GM18861 (cell line): ENCODE results near the gene HOXD9.

Experiments used
- ATAC-seq: cut with Tn5 transposase; IDR thresholded peaks from one replicate; pipeline ENCODE4 v1.9.1; 2021; ENCODE audit not compliant: unreplicated experiment

HOXD9 gene

DNA sequence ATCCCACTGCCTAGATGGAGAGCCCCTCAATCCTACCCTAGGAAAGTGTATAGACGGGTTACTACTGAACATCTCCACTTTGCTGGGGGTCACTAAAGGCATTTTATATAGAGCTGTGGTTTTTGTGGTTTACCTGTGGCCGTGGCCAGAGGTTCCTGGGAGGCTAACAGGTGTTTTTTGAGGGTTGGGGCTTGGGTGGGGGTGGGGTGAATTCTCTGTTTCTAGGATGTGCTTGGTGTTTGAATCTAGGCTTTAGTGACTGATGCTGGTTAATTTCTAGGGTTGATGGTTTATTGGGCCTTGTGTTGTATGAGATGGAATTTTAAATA lies 14.7 kb downstream of the HOXD9 start:
- ATAC-seq = no peak

DNA sequence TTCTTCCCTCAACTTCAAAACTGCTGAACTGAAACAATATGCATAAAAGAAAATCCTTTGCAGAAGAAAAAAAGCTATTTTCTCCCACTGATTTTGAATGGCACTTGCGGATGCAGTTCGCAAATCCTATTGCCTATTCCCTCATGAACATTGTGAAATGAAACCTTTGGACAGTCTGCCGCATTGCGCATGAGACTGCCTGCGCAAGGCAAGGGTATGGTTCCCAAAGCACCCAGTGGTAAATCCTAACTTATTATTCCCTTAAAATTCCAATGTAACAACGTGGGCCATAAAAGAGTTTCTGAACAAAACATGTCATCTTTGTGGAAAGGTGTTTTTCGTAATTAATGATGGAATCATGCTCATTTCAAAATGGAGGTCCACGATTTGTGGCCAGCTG lies 15.4 kb downstream of the HOXD9 start:
- ATAC-seq = no peak

DNA sequence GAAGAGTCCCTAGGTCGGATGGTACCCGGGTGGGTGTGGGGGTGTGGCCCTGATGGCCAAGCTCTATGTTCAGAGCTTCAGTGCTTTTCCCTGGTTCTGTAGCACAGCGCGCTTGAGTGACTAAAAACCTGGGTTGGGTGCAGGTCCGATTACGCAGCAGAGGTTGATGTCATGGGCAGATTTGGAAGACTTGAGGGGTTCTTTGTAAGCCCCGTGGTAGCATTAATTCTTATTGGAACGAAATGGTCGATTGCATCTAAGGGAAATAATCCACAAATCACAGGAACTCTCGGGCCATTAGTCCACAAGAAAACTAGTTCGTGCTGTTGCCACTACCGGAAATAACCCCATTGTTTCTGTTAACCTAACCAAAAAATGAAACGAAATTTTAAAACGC lies 16.0 kb downstream of the HOXD9 start:
- ATAC-seq = no peak

DNA sequence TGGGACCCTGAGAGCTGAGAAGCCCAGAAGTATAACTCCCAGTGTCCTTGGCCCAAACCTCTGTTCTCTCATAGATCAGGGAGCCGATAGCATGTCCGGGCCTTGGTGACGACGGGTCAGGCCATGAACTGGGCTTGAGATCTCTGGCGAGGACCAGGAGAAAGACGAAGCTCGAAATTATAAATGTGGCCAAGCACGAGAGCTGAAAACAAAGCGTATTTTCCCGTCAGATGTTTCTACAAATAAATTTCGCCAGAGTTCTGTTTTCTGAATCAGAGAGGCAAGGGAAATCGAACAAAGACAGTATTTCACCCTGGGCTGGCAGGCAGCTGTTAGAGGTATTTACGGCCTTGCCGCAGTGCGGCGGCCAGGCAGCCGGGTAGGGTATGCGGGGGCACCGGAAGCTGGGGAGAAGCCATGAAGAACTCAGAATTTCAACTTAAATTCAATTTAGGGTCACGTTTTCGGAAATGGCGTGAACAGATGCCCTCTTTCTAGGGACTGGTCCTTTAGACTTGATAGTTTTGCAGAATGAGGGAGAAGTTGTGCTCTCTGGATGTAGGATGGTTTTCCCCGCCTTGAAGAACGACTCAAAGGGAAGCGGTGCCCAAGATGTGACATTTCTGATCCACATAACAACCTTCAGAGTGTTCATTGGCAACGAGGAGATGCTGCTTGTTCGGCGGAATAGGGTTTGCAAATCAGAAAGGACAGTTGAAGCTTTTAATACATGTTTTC lies 16.6 kb downstream of the HOXD9 start:
- no peak for ATAC-seq

DNA sequence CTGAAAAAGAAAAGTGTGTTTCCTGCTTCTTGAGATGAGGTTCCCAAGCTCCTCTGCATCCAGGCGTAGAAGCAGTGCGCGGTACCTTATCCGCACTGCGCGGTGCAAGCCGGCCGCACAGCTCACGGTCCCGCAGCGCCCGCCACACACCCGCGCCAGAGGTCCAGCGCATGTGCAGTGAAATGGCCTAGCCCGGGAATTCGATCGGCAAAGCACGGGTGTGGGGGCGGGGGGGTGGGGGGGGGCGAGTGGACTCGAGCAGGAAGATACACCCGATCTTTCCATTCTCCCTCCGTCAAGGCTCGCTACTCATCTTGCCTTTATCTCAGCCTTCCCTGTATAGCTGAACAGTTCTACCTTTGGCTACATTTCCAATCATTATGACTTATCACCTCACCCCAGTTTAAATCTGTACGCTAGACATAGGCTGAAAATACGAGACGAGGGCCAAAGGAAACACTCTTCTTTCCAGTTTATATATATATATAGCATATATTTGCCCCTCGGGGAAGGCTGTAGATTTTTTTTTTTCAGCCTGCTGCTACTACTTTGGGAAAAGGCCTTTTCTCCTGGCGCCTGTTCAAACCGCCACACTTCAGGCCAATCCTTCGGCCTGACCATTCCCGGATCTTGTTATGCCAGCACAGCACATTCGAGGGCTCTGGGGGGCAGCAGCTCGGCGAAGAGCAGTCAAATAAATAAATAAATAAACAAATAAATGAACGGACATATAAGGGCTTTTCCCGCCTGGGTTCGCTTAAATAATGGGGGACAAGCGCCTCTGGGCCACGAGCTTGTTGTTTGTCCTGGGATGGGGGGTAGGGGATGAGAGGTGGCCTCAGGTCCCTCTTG lies 17.4 kb downstream of the HOXD9 start:
- ATAC-seq = no peak

DNA sequence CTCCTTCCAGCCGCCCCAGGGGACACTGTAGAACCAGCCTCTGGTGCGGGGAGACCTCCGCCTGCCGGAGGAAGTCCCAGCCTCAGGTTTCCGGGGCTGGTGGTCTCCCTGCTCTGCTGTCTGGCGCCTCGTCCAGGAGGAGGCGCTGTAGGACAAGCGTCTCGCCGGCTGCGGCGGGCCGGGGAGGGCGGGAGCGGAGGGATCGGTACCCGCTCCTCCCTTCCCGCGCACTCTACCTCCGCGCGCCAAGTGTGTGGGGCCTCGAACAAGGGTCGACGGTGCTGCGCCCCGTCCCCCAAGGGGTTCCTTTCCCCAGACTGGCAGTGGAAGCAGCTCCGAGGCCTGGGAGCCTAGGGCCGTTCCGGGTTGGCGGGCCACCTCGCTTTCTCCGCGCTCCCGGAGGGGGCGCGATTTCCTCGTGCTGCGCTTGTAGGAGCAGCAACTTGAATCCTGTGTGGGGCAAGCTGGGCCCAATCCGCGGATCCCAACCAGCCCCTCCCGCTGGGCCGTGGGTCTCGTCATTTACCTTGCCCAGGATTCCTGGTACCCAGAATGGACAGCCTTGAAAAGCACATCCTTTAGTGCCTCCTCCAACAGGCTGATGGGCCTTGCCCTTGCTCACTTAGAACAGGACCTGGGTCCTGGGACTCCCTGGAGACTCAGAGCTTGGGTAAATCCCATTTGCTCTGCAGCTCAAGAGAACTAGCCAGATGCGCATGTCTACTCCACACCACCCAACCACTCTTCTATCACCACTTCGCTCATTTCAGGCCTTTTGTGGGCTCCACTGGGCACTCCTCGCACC lies 18.2 kb downstream of the HOXD9 start:
- peak; percentile 84 for ATAC-seq

DNA sequence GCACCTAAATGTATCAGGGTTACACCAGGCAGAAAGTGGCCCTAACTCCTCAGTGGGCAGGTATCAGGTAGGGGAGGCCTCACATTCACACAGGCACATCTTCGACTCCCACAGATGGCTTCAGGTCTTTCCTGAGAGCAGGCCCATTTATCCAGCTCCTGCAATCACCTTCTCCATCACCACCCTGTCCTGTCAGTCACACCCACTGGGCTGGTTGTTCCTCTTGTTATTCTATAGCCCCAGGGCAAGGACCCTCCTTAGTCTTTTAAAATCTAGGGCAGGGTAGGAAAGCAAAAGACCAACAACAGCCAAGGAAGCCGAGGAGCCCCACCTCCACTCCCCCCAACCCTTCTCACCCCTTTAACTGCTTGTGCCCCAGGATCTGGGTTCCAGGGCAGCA lies 19.8 kb downstream of the HOXD9 start:
- no peak for ATAC-seq

DNA sequence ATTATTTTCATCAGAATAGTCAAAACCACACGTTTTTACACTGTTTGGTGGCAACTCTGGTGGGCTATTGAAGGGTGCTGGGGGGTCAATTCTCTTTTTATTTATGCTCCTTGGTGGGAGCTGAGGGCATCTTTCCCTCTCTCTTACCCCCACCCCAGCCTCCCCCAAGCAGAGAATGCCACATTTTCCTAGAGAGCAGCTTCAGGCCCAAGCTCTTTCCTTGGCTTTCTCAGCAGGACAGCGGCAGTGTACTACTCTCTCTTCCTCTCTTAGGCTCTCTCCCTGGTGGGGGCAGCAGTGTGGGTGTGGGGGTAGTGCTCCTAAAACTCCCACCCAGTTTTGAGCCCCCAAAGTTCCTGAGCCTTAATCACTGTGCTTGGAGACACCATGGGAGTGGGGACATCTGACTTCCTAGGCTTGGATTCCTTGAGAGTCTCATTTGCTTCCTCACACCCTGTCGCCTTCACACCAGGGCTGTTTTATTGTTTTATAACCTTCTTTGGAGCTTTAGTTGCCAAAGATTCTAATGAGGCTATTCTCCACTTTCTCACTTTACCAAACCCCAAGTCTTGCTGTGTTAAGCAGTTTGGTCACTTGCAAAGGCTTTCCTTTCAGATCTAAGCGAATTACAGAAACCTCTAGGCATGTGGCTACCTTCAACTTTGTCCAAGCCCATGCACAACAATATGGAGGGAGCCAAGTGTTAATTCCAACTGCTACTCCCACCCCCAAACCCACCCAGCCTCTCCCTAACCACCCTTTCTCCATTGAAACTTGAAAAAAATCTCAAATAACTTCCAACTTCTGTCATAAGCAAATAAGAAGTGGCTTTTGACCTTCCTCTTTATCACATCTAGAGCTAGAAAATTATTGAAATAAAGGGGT lies 22.8 kb downstream of the HOXD9 start:
- no peak for ATAC-seq

DNA sequence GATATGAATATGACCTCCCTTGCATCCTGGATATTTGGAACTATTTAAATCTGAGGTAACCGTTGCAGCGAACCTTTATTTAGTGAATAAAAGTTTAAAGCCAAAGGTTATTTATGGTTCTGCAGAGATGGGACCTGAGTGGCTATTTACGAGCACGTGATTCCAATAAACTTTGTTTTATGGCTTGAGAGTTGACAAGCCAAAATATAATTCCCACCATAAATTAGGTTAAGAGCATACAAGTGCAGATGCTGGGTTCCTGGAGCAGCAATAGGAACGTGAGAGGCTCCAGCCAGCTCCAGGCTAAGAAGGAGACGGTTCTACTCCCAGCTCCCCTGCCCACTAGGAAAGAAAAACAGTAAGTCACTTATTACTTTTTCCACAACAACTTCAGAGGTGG lies 23.6 kb downstream of the HOXD9 start:
- ATAC-seq = no peak

DNA sequence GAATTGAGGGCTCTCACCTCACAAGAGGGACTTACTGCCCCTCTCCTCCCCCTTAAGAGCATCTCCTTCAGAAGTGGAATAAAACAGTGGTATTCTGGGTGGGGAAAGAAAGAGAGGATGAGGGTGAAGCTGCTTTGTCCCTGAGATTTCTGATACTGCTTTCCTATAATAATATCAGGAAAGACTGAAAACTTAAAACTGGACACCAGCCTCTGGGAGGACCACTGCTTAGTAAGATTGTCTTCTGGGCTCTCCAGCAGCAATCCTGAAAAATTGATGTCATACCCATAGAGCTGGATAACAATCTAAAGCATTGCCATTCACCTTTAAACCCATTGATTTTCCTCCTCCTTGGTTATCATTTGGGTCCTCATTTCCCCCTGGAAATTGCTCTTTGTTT lies 24.1 kb downstream of the HOXD9 start:
- ATAC-seq = no peak

DNA sequence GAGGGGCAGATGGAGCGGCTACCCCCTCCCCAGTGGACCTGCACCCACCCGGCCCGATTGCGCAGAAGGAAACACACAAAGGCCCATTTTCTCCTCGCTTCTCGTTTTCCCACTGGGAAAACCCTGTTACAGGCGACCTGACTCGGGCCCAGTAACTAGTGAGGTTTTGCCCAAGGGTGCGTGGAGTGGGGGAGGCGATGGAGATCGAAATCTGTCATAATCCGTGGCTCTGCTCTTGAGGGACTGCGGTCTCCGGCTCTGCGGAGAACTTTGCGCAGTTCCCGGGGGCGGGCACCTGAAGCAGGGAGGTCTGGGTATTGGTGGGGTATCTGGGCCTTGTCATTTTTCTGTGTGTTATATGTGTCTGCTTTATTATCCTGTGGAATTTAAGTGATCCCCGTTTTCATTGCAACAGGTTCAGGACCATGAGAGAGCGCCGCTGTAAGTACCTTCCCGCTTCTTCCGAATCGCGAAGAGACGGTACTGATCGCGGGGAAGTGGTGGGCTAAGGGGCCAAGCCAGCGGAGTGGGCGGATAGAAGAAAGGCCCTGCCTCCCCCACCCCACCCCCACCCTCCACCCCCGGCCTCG lies 24.8 kb downstream of the HOXD9 start:
- no peak for ATAC-seq

DNA sequence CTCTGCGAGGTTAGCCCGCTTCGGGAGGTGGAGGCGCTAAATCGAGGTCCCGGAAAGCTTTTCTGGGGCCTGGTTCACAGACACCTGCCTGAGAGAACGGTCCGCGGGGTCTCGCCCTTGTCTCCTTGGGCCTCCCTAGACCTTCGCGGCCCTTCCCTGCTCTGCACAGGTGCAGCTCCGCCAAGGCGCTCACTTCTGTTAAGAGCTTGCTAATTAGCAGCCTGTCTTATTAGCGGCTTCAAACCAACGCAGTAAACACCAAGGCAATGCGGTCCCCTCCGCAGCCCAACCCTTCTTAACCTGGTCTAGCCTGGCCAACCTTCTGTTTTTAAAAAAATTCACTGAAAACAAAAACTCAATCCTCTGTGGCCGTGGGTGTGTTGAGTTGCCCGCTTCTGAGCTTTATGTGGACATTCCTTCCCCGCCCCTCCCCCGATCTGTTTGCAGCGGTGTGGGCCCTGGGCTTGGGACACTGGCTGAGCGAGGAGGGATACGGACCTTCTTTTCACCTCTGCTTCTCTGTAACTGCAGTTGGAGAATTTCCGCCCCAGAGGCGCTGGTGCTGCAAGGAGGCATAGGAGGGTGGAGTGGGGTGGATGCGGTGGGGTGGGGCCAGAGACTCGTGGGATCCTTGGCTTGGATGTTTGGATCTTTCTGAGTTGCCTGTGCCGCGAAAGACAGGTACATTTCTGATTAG lies 25.4 kb downstream of the HOXD9 start:
- ATAC-seq = no peak

DNA sequence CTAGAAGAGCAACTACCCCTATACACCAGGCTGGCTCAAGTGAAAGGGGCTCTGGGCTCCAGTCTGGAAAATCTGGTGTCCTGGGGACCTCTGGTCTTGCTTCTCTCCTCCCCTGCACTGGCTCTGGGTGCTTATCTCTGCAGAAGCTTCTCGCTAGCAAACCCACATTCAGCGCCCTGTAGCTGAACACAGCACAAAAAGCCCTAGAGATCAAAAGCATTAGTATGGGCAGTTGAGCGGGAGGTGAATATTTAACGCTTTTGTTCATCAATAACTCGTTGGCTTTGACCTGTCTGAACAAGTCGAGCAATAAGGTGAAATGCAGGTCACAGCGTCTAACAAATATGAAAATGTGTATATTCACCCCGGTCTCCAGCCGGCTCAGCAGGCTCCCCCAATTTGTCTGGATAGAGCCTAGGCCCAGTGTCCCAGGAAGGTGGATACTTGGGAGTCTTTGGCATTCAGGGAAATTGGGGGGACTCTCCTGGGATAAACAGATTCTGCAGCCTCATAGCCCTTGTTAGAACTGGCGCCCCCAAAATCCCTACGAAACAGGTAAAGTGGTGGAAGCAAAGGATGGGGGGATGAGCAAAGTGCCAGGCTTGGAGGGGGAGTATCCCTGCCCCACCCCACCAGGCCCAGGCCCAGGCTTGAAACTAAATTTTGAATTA lies 26.4 kb downstream of the HOXD9 start:
- ATAC-seq = no peak

DNA sequence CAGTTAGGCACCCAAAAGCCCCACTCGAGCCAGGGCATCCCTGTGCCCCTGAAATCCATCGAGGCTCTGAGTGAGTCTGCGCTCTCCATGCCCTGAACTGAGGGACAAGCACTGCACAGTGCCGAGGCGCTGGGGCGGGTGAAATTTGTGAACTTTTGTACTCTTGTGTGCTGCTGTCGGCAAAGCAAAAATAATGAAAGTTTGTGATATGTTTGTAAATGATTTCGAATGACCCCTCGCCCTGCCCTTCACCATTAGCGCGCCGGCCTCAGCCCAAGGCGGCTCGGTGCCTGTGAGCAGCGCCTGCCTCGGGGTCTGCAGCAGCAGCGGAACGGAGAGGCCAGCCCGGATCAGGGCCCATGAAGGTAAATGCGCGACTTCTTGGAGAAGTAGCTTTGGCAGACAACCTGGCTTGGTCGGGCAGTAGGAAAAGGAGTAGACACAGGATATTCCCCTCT lies 27.0 kb downstream of the HOXD9 start:
- ATAC-seq = no peak

DNA sequence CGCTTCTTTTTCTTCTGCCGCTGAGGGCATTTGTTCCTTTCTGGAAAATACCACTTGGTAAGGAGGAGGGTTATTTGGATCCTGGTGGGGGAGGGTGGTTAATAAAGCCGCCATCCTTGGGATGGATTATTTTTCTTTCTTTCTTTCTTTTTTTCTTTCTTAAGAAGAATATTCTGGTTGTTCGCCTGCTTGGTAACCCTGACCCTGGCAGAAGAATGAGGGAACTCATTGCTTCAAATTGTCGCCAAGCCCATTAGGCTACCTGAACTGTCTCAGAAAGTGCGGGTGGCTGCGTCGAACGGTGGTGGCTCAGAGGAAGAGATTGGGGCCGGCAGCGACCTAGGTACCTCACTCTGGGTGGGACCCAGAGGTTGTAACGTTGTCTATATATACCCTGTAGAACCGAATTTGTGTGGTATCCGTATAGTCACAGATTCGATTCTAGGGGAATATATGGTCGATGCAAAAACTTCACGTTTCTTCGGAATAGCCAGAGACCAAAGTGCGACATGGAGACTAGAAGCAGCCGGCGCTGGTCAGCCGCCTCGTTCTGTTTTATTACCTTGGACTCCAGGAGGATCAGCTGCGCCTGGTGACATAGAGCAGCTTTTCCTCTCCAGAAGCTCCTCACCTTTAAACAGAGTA lies 27.5 kb downstream of the HOXD9 start:
- ATAC-seq = no peak

DNA sequence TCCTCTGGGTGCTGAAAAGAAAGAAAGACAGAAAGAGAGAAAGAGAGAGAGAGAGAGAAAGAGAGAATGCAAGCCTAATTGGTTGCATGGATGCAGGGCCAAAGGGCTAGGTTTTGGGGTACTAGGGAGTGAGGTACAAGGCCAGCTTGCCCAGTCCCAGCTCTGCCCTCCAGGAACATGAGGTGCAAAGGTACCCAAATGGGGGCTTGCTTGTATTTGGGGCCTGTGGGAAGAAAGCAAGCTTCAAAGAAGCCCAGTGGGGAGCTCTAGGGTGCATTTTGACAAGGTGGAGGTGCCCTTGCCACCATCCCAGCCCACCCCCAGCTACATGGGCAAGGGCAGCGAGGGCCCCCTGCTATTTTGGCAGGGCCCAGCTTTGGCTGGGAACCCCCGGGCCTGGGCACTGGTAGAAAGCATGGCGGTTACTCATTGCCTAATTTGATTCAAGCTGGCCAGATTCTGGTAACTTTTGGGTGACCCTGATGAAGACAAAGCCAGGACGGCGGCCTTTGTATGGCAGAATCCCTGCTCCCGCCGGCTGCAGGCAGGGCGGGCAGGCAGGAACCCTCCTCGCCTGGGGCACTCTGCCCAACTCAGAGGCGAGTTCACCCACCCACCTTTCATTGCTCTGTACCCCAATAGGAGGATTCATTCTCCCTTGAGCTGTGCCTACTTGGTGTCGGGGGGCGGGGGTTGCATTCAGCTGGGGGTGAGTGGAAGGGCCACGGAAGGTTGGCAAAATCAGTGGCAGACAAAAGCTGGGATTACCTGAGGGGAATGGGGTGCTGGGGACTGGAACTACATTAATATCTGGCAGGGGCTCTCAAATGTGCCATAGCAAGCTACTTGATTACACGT lies 28.3 kb downstream of the HOXD9 start:
- no peak for ATAC-seq

DNA sequence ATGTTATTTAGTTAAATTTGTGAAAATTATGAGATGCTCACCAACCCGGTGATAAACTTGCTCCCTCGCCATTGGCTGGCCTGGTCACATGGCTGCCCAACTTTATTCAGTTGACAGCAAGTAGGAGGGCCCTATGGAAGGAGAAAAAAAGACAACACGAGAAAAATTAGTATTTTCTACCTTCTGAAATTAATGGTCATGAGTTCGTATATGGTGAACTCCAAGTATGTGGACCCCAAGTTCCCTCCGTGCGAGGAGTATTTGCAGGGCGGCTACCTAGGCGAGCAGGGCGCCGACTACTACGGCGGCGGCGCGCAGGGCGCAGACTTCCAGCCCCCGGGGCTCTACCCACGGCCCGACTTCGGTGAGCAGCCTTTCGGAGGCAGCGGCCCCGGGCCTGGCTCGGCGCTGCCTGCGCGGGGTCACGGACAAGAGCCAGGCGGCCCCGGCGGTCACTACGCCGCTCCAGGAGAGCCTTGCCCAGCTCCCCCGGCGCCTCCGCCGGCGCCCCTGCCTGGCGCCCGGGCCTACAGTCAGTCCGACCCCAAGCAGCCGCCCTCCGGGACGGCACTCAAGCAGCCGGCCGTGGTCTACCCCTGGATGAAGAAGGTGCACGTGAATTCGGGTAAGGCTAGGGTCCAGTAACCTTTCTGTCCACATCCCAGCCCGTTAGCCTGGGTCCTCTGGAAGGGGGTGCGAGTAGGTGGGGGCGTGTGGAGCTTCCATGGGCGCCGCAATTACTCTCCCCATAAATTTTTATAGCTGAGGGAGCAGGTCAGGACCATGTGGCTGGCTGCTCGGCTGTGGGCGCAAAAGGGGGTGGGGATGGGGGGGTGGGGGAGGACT lies 29.1 kb downstream of the HOXD9 start, which contains the start of gene HOXD4:
TSS of gene HOXD4 (plus strand) at position 109 of the 846 bp plus-strand sequence. CDS start at position 193, 84 bp downstream.
- ATAC-seq = no peak
